ENCODE results near the gene PRKCE. TPM values are rescaled to one million over a fixed set of nuclear protein-coding genes. Genes with fewer than 3 reads are reported as not detected.
"Not testable (repeated sequence)": the region's sequence is repeated elsewhere in the genome, so short reads cannot be mapped to it uniquely, and the experiment has no call there.

PRKCE gene
- total RNA-seq, 1 experiment from 2014 or later, result 10.3 TPM

- no peak for DNase-seq (ENCODE audit: extremely low read depth, low read depth)
Measured at GRCh38 chr2:46193356-46193755, 541.9 kb downstream of the PRKCE start.

- DNase-seq (ENCODE audit: extremely low read depth, low read depth), result no peak
Measured at GRCh38 chr2:46193855-46194254, 542.4 kb downstream of the PRKCE start.

- no peak for DNase-seq (ENCODE audit: extremely low read depth, low read depth)
Measured at GRCh38 chr2:46194856-46195255, 543.4 kb downstream of the PRKCE start.

GRCh38 chr2:46195819-46196218 lies 544.3 kb downstream of the PRKCE start:
- no peak for DNase-seq (ENCODE audit: extremely low read depth, low read depth)

GRCh38 chr2:46196871-46197462 lies 545.5 kb downstream of the PRKCE start:
- no peak for DNase-seq (ENCODE audit: extremely low read depth, low read depth)

- no peak for DNase-seq (ENCODE audit: extremely low read depth, low read depth)
Measured at GRCh38 chr2:46197672-46198071, 546.2 kb downstream of the PRKCE start.

- no peak for DNase-seq (ENCODE audit: extremely low read depth, low read depth)
Measured at GRCh38 chr2:46198164-46198883, 546.8 kb downstream of the PRKCE start.

GRCh38 chr2:46198966-46199365 lies 547.5 kb downstream of the PRKCE start:
- no peak for DNase-seq (ENCODE audit: extremely low read depth, low read depth)

GRCh38 chr2:46200100-46200690 lies 548.7 kb downstream of the PRKCE start:
- no peak for DNase-seq (ENCODE audit: extremely low read depth, low read depth)

GRCh38 chr2:46200861-46201605 lies 549.6 kb downstream of the PRKCE start:
- DNase-seq (ENCODE audit: extremely low read depth, low read depth), result no peak

GRCh38 chr2:46202453-46202852 lies 551.0 kb downstream of the PRKCE start:
- no peak for DNase-seq (ENCODE audit: extremely low read depth, low read depth)

- DNase-seq (ENCODE audit: extremely low read depth, low read depth), result no peak
Measured at GRCh38 chr2:46202987-46203386, 551.5 kb downstream of the PRKCE start.

- not testable (repeated sequence) for DNase-seq (ENCODE audit: extremely low read depth, low read depth)
Measured at GRCh38 chr2:46203636-46204035, 552.2 kb downstream of the PRKCE start.

- DNase-seq (ENCODE audit: extremely low read depth, low read depth), result no peak
Measured at GRCh38 chr2:46207591-46207990, 556.1 kb downstream of the PRKCE start.

GRCh38 chr2:46208766-46209165 lies 557.3 kb downstream of the PRKCE start:
- no peak for DNase-seq (ENCODE audit: extremely low read depth, low read depth)

- DNase-seq (ENCODE audit: extremely low read depth, low read depth), result no peak
Measured at GRCh38 chr2:46210063-46210462, 558.6 kb downstream of the PRKCE start.

- no peak for DNase-seq (ENCODE audit: extremely low read depth, low read depth)
Measured at GRCh38 chr2:46211461-46211860, 560.0 kb downstream of the PRKCE start.

- no peak for DNase-seq (ENCODE audit: extremely low read depth, low read depth)
Measured at GRCh38 chr2:46213906-46214305, 562.4 kb downstream of the PRKCE start.

- DNase-seq (ENCODE audit: extremely low read depth, low read depth), result no peak
Measured at GRCh38 chr2:46216213-46216612, 564.7 kb downstream of the PRKCE start.

GRCh38 chr2:46223514-46223913 lies 572.0 kb downstream of the PRKCE start:
- DNase-seq (ENCODE audit: extremely low read depth, low read depth), result not testable (repeated sequence)

GRCh38 chr2:46225150-46225625 lies 573.7 kb downstream of the PRKCE start:
- no peak for DNase-seq (ENCODE audit: extremely low read depth, low read depth)

All from NCI-H460 (cell line).